Ovary (tissue), 9 donors: ENCODE measurements around the gene CPHXL2. TPM values are rescaled to one million over a fixed set of nuclear protein-coding genes. Genes with fewer than 3 reads are reported as not detected.

ENCODE experiments used
- DNase-seq, 5 donors: peaks; one replicate each; pipeline ENCODE4 v3.0.0-alpha.2; 2019 to 2020
- H3K27ac ChIP-seq, 2 donors: fragments of 200-600 bp; one replicate each; pipeline versions ENCODE4 v1.5.1 to v1.8.0; 2019 to 2022
- H3K27me3 ChIP-seq: fragments of 200-600 bp; one replicate; pipeline ENCODE4 v1.8.0; 2022
- H3K36me3 ChIP-seq: fragments of 200-600 bp; sonication (generic); one replicate; pipeline ENCODE4 v1.5.1; 2019
- H3K4me1 ChIP-seq: one replicate; pipeline ENCODE4 v1.8.1; 2013; ENCODE audit warnings: mild to moderate bottlenecking, moderate library complexity; ENCODE audit not compliant: insufficient read depth
- H3K4me3 ChIP-seq: fragments of 200-600 bp; sonication (generic); one replicate; pipeline ENCODE4 v1.5.1; 2017
- H3K9me3 ChIP-seq, 2 donors: fragments of 200-600 bp in 1 of 2; sonication (generic) in 1 of 2; one replicate each; pipeline versions ENCODE4 v1.5.1 to v1.8.1; 2013 to 2019; ENCODE audit warnings: mild to moderate bottlenecking in 1 of 2, moderate library complexity in 1 of 2
- EP300 ChIP-seq: sonication (generic); formaldehyde crosslinking; IDR thresholded peaks from one replicate; pipeline ENCODE4 v1.6.1; 2017; ENCODE audit warnings: antibody characterized with exemption
- POLR2A ChIP-seq: fragments of 450-650 bp; IDR thresholded peaks from one replicate; pipeline ENCODE4 v1.6.1; 2017; ENCODE audit warnings: antibody characterized with exemption, mild to moderate bottlenecking, moderate library complexity
- WGBS, 3 donors: extraction: QIAGEN DNeasy Blood & Tissue Kit in 1 of 3; methylation state at CpG; one replicate each; pipeline versions ENCODE4 v1.1.5 to v1.1.7; 2013 to 2017; 5-methylcytosine and 5-hydroxymethylcytosine counted together
- intact Hi-C, 4 donors: fragments of 100-400 bp; cut with DNase I; formaldehyde crosslinking; loops; one replicate each; pipeline versions ENCODE4 v1.11.0 to v1.15.1; 2022 to 2023
- polyA plus RNA-seq, 2 donors: library from polyadenylated mRNA; stranded (reverse); fragments of 200-250 nt in 1 of 2; fragments of 350-450 nt in 1 of 2; fragmentation: Illumina TruSeq in 1 of 2; extraction: RNeasy Lipid Tissue Mini Kit (QIAGEN cat#74804) in 1 of 2; gene quantifications; one replicate each; pipeline ENCODE4 v1.2.3, GENCODE V29; 2013 to 2014
- total RNA-seq, 7 donors: library from RNA; depleted of rRNA in 2 of 7; stranded (reverse); fragments of >200 nt in 2 of 7; fragmentation: NEBNext Ultra II Directional in 3 of 7; extraction: Animal tissue kit (Norgen Biotek cat#: 25700) in 3 of 7; gene quantifications; one replicate each; pipeline versions ENCODE4 v1.1.0 to v1.2.4, GENCODE V29; 2016 to 2023
- TF ChIP-seq, protein P1 (sequence below), 3 donors: fragments of 450-650 bp in 2 of 3; fragments of 200-600 bp in 1 of 3; IDR thresholded peaks; one replicate each; pipeline versions ENCODE4 v1.5.1 to v1.8.0; 2016 to 2022; ENCODE audit warnings: antibody characterized with exemption in 3 of 3, mild to moderate bottlenecking in 1 of 3
- donor health status: DM: no; HTN: no; CAD: no; lungs with moderate emphysema.
- donor health status: DM: no; HTN: no; CAD: no.
- donor health status: Bipolar disorder and iron deficiency.
- donor health status: DM: yes; HTN: yes; CAD: no.
- donor health status: DM: no; HTN: no; CAD: no.
- donor health status: DM: yes; HTN: yes; CAD: no.

Gene CPHXL2
- total and polyA plus RNA-seq, 9 donors = not detected

- Histone ChIP-seq H3K9me3 (no peaks in the 10 kb centered on the region), H3K4me1 (no peaks in the 10 kb centered on the region), H3K27me3 (no peaks in the 10 kb centered on the region), H3K4me3 (no peak overlapping the region), H3K27ac (no peak overlapping the region), H3K36me3 (no peaks in the 10 kb centered on the region)
- no peak for TF ChIP-seq EP300
- intact Hi-C loops = loop anchor here in 1 of 4 donors (10.0 kb wide), 1 partner anchor 64 kb away; the partner anchor contains the start of gene GABARAPL2
- DNase-seq = no peak
- whole genome bisulfite sequencing, 3 donors = 88 to 94% (median 90%) methylated on average over 10 of the region's 10 CpGs
Observed at GRCh38 chr16:75629132-75629531, 47.7 kb downstream of the CPHXL2 start.

GRCh38 chr16:75628351-75628750 is 48.5 kb downstream of the CPHXL2 start:
- no peak for DNase-seq
- intact Hi-C loops = loop anchor here in 1 of 4 donors (10.0 kb wide), 1 partner anchor 64 kb away; the partner anchor contains the start of gene GABARAPL2
- H3K27ac ChIP-seq = no peak overlapping the region
- no peaks in the 10 kb centered on the region for H3K36me3 ChIP-seq
- no peaks in the 10 kb centered on the region for H3K9me3 ChIP-seq
- no peak overlapping the region for H3K4me3 ChIP-seq
- H3K4me1 ChIP-seq = no peaks in the 10 kb centered on the region
- WGBS, 3 donors = 86 to 91% (median 88%) methylated on average over 4 of the region's 4 CpGs
- TF ChIP-seq EP300 = no peak
- no peak for TF ChIP-seq POLR2A
- TF ChIP-seq, protein P1, sequence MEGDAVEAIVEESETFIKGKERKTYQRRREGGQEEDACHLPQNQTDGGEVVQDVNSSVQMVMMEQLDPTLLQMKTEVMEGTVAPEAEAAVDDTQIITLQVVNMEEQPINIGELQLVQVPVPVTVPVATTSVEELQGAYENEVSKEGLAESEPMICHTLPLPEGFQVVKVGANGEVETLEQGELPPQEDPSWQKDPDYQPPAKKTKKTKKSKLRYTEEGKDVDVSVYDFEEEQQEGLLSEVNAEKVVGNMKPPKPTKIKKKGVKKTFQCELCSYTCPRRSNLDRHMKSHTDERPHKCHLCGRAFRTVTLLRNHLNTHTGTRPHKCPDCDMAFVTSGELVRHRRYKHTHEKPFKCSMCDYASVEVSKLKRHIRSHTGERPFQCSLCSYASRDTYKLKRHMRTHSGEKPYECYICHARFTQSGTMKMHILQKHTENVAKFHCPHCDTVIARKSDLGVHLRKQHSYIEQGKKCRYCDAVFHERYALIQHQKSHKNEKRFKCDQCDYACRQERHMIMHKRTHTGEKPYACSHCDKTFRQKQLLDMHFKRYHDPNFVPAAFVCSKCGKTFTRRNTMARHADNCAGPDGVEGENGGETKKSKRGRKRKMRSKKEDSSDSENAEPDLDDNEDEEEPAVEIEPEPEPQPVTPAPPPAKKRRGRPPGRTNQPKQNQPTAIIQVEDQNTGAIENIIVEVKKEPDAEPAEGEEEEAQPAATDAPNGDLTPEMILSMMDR (IDR thresholded peaks at IDR 0.05) = no peak
- H3K27me3 ChIP-seq = no peaks in the 10 kb centered on the region

- intact Hi-C loops = loop anchor here in 1 of 4 donors (10.0 kb wide), 1 partner anchor 63 kb away; the partner anchor contains the start of gene GABARAPL2
- Histone ChIP-seq H3K27me3 (no peaks in the 10 kb centered on the region), H3K36me3 (no peaks in the 10 kb centered on the region), H3K9me3 (no peaks in the 10 kb centered on the region), H3K4me1 (no peaks in the 10 kb centered on the region), H3K27ac (no peak overlapping the region), H3K4me3 (no peak overlapping the region)
- TF ChIP-seq, protein P1 (IDR thresholded peaks at IDR 0.05) = no peak
- TF ChIP-seq POLR2A = no peak
- no peak for TF ChIP-seq EP300
- DNase-seq = no peak
- WGBS, 3 donors = 46 to 52% (median 47%) methylated on average over 3 of the region's 3 CpGs
Observed at GRCh38 chr16:75627851-75628250, 49.0 kb downstream of the CPHXL2 start.

- Histone ChIP-seq H3K27me3 (no peaks in the 10 kb centered on the region), H3K27ac (no peak overlapping the region), H3K4me3 (no peak overlapping the region), H3K9me3 (no peaks in the 10 kb centered on the region), H3K36me3 (no peaks in the 10 kb centered on the region), H3K4me1 (peaks cover 4% of the 10 kb centered on the region)
- no peak for DNase-seq
- WGBS, 3 donors = 78 to 86% (median 79%) methylated on average over 4 of the region's 4 CpGs
- intact Hi-C loops = loop anchor here in 1 of 4 donors (10.0 kb wide), 1 partner anchor 62 kb away; the partner anchor contains the start of gene GABARAPL2
- TF ChIP-seq POLR2A = no peak
- TF ChIP-seq EP300 = no peak
- TF ChIP-seq, protein P1 (IDR thresholded peaks at IDR 0.05) = no peak
Observed at GRCh38 chr16:75626806-75627205, 50.0 kb downstream of the CPHXL2 start.

GRCh38 chr16:75624921-75625334 is 51.9 kb downstream of the CPHXL2 start:
- WGBS, 3 donors = 54 to 65% (median 63%) methylated on average over 4 of the region's 4 CpGs
- no peak for DNase-seq
- H3K27ac ChIP-seq = no peak overlapping the region
- intact Hi-C loops = loop anchor here in 1 of 4 donors (10.0 kb wide), 1 partner anchor 60 kb away; the partner anchor contains the start of gene GABARAPL2
- TF ChIP-seq EP300 = no peak
- no peak for TF ChIP-seq POLR2A
- TF ChIP-seq, protein P1 (IDR thresholded peaks at IDR 0.05) = no peak
- H3K27me3 ChIP-seq = no peaks in the 10 kb centered on the region
- H3K36me3 ChIP-seq = no peaks in the 10 kb centered on the region
- no peaks in the 10 kb centered on the region for H3K9me3 ChIP-seq
- no peak overlapping the region for H3K4me3 ChIP-seq
- peaks cover 6% of the 10 kb centered on the region for H3K4me1 ChIP-seq
